DOHH2 (cell line): ENCODE results near the gene TMEM208.

ENCODE experiments used
- H3F3A ChIP-seq: fragments of 200-600 bp; sonication (generic), shearing (Covaris generic); 2 replicates; pipeline ENCODE4 v1.6.0; 2016; ENCODE audit warnings: antibody characterized with exemption, mild to moderate bottlenecking; ENCODE audit not compliant: control insufficient read depth, insufficient read depth
- H3K27ac ChIP-seq: fragments of 200-600 bp; sonication (generic); 2 replicates; pipeline ENCODE4 v1.5.1; 2014; ENCODE audit warnings: low read depth, mild to moderate bottlenecking, low read length, moderate library complexity
- H3K27me3 ChIP-seq: fragments of 200-600 bp; sonication (generic); 2 replicates; pipeline ENCODE4 v1.6.1; 2014; ENCODE audit warnings: mild to moderate bottlenecking, low read length, mixed read lengths; ENCODE audit not compliant: control insufficient read depth
- H3K36me3 ChIP-seq: fragments of 200-600 bp; sonication (generic); 2 replicates; pipeline ENCODE4 v1.6.1; 2014; ENCODE audit warnings: mild to moderate bottlenecking, low read length, moderate library complexity, mixed read lengths; ENCODE audit not compliant: control insufficient read depth
- H3K4me1 ChIP-seq: fragments of 200-600 bp; sonication (generic); 2 replicates; pipeline ENCODE4 v1.6.1; 2014; ENCODE audit warnings: mild to moderate bottlenecking, low read length, mixed read lengths; ENCODE audit not compliant: control insufficient read depth
- H3K4me2 ChIP-seq: fragments of 200-600 bp; sonication (generic); 2 replicates; pipeline ENCODE4 v1.6.0; 2014; ENCODE audit warnings: mild to moderate bottlenecking, low read length, moderate library complexity
- H3K4me3 ChIP-seq: fragments of 200-600 bp; sonication (generic); 2 replicates; pipeline ENCODE4 v1.5.1; 2014; ENCODE audit warnings: mild to moderate bottlenecking, low read length, mixed read lengths
- H3K79me2 ChIP-seq: fragments of 200-600 bp; sonication (generic); 2 replicates; pipeline ENCODE4 v1.6.1; 2014; ENCODE audit warnings: mild to moderate bottlenecking, low read length, mixed read lengths; ENCODE audit not compliant: control insufficient read depth
- H3K9me2 ChIP-seq: fragments of 200-600 bp; sonication (generic); replicated peaks from 2 replicates; pipeline ENCODE4 v1.6.1; 2014; ENCODE audit warnings: mild to moderate bottlenecking, low read length, mixed read lengths; ENCODE audit not compliant: control insufficient read depth
- H3K9me3 ChIP-seq: fragments of 200-600 bp; sonication (generic); 2 replicates; pipeline ENCODE4 v1.6.1; 2014; ENCODE audit warnings: antibody characterized with exemption, low read length, mixed read lengths; ENCODE audit not compliant: control insufficient read depth, insufficient read depth
- H4K20me1 ChIP-seq: fragments of 200-600 bp; sonication (generic); 2 replicates; pipeline ENCODE4 v1.6.0; 2014; ENCODE audit warnings: low read depth, mild to moderate bottlenecking, antibody characterized with exemption, low read length, moderate library complexity; ENCODE audit not compliant: control insufficient read depth, insufficient read depth
- EZH2phosphoT487 ChIP-seq: fragments of 200-600 bp; sonication (generic); IDR thresholded peaks from 2 replicates; pipeline ENCODE4 v1.6.1; 2017; ENCODE audit warnings: borderline replicate concordance, mild to moderate bottlenecking, antibody characterized with exemption, low read length, moderate library complexity, mixed read lengths
- TF ChIP-seq, protein P1 (sequence below): fragments of 200-600 bp; sonication (generic); IDR thresholded peaks from one replicate; pipeline ENCODE4 v1.5.1; 2014; ENCODE audit warnings: antibody characterized with exemption, mild to moderate bottlenecking, low read depth, low read length; ENCODE audit not compliant: poor library complexity, severe bottlenecking

Gene TMEM208

DNA sequence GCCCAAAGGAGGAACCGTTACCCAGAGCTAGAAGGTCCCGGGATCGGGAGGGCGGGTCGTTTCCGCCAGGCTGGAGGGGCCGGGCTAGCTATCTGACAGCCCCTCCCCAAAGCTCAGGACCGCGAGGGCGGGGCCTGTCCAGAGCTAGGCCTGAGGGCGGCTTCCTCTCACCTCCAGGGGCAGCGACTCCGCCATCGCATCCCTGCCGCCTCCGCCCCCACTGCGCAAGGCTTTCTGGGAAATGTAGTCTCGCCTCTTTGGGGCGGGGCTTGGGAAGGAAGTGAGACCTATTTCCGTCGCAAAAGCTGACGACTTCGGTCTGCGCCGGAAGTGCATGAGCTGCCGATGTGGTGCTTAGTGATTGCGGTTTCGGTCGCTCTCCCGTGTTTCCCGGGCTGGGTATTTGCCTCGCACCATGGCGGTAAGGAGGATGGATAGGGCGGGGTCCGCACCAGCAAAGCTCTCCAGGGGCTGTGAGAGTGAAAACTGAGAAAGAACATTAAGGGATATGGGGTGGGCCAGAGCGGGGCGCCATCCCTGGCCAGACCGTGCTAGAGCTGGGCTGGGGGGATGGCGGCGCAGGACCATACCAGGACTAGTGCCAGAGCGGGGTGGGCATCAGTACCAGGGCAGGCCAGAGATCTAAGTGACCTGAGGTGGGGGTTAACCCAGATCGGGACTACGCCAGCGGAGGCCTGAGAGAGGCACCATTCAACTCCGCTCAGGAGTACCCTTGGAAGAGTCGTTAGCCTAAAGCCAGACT is at the start of gene TMEM208:
TMEM208 (plus strand) TSS at position 327 of the 763 bp plus-strand sequence; CDS start at position 416, 89 bp downstream.
- H3K4me2 ChIP-seq: peak within 1 kb of the TSS; percentile 94
- no peaks in the 10 kb centered on the region for H4K20me1 ChIP-seq
- H3K79me2 ChIP-seq: peaks cover 21% of the 10 kb centered on the region
- no peaks in the 10 kb centered on the region for H3K27me3 ChIP-seq
- H3K9me2 ChIP-seq: no peaks in the 10 kb centered on the region
- H3K4me3 ChIP-seq: peak within 1 kb of the TSS; percentile 90
- H3K9me3 ChIP-seq: no peaks in the 10 kb centered on the region
- peaks cover 25% of the 10 kb centered on the region for H3K4me1 ChIP-seq
- peaks cover 37% of the 10 kb centered on the region for H3K36me3 ChIP-seq
- no peaks in the 10 kb centered on the region for H3F3A ChIP-seq
- TF ChIP-seq, protein P1, sequence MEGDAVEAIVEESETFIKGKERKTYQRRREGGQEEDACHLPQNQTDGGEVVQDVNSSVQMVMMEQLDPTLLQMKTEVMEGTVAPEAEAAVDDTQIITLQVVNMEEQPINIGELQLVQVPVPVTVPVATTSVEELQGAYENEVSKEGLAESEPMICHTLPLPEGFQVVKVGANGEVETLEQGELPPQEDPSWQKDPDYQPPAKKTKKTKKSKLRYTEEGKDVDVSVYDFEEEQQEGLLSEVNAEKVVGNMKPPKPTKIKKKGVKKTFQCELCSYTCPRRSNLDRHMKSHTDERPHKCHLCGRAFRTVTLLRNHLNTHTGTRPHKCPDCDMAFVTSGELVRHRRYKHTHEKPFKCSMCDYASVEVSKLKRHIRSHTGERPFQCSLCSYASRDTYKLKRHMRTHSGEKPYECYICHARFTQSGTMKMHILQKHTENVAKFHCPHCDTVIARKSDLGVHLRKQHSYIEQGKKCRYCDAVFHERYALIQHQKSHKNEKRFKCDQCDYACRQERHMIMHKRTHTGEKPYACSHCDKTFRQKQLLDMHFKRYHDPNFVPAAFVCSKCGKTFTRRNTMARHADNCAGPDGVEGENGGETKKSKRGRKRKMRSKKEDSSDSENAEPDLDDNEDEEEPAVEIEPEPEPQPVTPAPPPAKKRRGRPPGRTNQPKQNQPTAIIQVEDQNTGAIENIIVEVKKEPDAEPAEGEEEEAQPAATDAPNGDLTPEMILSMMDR: peak; percentile 62
- no peak for TF ChIP-seq EZH2phosphoT487
- H3K27ac ChIP-seq: no peak within 1 kb of the TSS

- peaks cover 33% of the 10 kb centered on the region for H3K4me1 ChIP-seq
- peaks cover 42% of the 10 kb centered on the region for H3K27me3 ChIP-seq
- no peaks in the 10 kb centered on the region; the same call in 1 of the 2 replicates for H3F3A ChIP-seq
- H3K4me2 ChIP-seq: peak overlapping the region; percentile 69
- H3K9me3 ChIP-seq: no peaks in the 10 kb centered on the region
- no peaks in the 10 kb centered on the region for H3K9me2 ChIP-seq
- no peak overlapping the region for H3K27ac ChIP-seq
- peak overlapping the region; percentile 67 for H3K4me3 ChIP-seq
- H3K79me2 ChIP-seq: 0 out of 2 replicates have a peak, but pooled peaks cover 5% of the 10 kb centered on the region
- no peaks in the 10 kb centered on the region for H3K36me3 ChIP-seq
- peaks cover 7% of the 10 kb centered on the region; the same call in 1 of the 2 replicates for H4K20me1 ChIP-seq
- TF ChIP-seq, protein P1: no peak
- no peak for TF ChIP-seq EZH2phosphoT487
Observed at GRCh38 chr16:67177743-67178699, 48.9 kb upstream of the TMEM208 start.

DNA sequence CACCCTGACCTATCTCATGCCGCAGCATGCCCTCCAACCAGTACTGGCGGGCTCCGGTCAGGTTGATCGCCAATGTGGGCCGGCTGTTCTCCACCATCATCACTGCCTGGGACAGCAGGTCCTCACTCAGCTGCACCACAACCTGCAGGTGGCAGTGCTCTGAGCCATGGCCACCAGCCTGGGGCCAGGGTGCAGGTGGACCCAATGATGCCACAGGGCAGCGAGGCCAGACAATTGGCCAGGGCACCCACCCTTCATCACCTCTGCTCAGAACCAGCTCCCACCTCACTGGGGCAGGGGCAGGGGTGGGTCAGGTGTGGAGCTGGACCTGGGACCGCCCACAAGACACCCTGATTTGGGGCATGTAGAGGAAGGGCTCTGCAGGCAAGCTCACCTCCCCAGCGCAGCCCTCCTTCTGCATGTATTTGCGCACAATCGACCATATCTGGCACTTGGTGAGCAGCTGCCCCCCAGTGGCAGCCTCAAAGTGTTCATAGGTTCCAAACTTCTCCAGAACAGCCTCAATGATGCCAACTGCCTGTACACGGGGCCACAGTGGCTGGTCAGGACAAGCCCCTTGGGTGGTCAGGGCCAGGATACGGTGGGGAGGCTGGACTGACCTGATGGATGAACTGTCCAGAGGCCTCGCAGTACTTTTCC is 47.4 kb upstream of the TMEM208 start:
- Histone ChIP-seq H3K9me3 (no peaks in the 10 kb centered on the region), H3K79me2 (0 out of 2 replicates have a peak, but pooled peaks cover 8% of the 10 kb centered on the region), H3K36me3 (no peaks in the 10 kb centered on the region), H3K4me1 (peaks cover 29% of the 10 kb centered on the region), H3K27ac (no peak overlapping the region), H3K27me3 (peaks cover 30% of the 10 kb centered on the region), H3K4me3 (no peak overlapping the region), H3F3A (no peaks in the 10 kb centered on the region; the same call in 1 of the 2 replicates), H4K20me1 (peaks cover 7% of the 10 kb centered on the region; the same call in 1 of the 2 replicates), H3K4me2 (no peak overlapping the region), H3K9me2 (no peaks in the 10 kb centered on the region)
- TF ChIP-seq EZH2phosphoT487: no peak
- TF ChIP-seq, protein P1: no peak
